CD4-positive, alpha-beta T cell (primary cell): ENCODE measurements around the gene INAVA. TPM values are rescaled to one million over a fixed set of nuclear protein-coding genes. Genes with fewer than 3 reads are reported as not detected.

Experiments
- ATAC-seq: fragments of 200-7000 bp; cut with Tn5 transposase; one replicate; pipeline ENCODE4 v1.10.0; 2022; ENCODE audit warnings: mild to moderate bottlenecking; ENCODE audit not compliant: poor library complexity
- CTCF ChIA-PET: fragments of 350-600 bp; sonication (Branson Sonifier 250); formaldehyde crosslinking; loops from one replicate; lab custom pipeline; 2021; ENCODE audit warnings: antibody characterized with exemption, inconsistent platforms; lab: Charles Lee
- POLR2A ChIA-PET: fragments of 350-600 bp; sonication (Branson Sonifier 250); formaldehyde crosslinking; loops from one replicate; lab custom pipeline; 2021; ENCODE audit warnings: antibody characterized with exemption, inconsistent platforms; lab: Charles Lee
- DNase-seq, 14 experiments: peaks; one replicate each; pipeline ENCODE4 v3.0.0-alpha.2; 2013 to 2020; ENCODE audit warnings: mixed read lengths in 2 of 14
- H3K27ac ChIP-seq, 2 donors: one replicate each; pipeline versions ENCODE4 v1.5.1 to v1.7.0; 2013; ENCODE audit warnings: low read length in 2 of 2, low read depth in 1 of 2, mild to moderate bottlenecking in 1 of 2
- H3K27me3 ChIP-seq, 2 experiments: 1 replicate in 1 of 2; 2 replicates in 1 of 2; pipeline versions ENCODE4 v1.6.1 to v1.7.0; 2013; ENCODE audit warnings: low read length in 2 of 2, control low read depth in 1 of 2, mild to moderate bottlenecking in 1 of 2, moderate library complexity in 1 of 2; ENCODE audit not compliant: insufficient read depth in 2 of 2, control insufficient read depth in 1 of 2
- H3K36me3 ChIP-seq: one replicate; pipeline ENCODE4 v1.6.1; 2013; ENCODE audit warnings: low read length, control low read depth; ENCODE audit not compliant: insufficient read depth
- H3K4me1 ChIP-seq: one replicate; pipeline ENCODE4 v1.6.1; 2013; ENCODE audit warnings: low read length, control low read depth; ENCODE audit not compliant: insufficient read depth
- H3K4me3 ChIP-seq: one replicate; pipeline ENCODE4 v1.5.1; 2013; ENCODE audit warnings: mild to moderate bottlenecking, low read length, moderate library complexity
- H3K9me3 ChIP-seq, 2 experiments: 1 replicate in 1 of 2; 2 replicates in 1 of 2; pipeline versions ENCODE4 v1.6.1 to v1.7.0; 2013; ENCODE audit warnings: low read length in 2 of 2, mild to moderate bottlenecking in 2 of 2, control low read depth in 1 of 2, moderate library complexity in 1 of 2; ENCODE audit not compliant: control insufficient read depth in 1 of 2, insufficient read depth in 1 of 2
- H3K27ac Mint-ChIP-seq: one replicate; pipeline ENCODE4 v1.8.0; 2020; ENCODE audit warnings: mixed read lengths
- H3K27me3 Mint-ChIP-seq: one replicate; pipeline ENCODE4 v1.8.0; 2021; ENCODE audit warnings: mixed read lengths
- H3K36me3 Mint-ChIP-seq: one replicate; pipeline ENCODE4 v1.8.0; 2021; ENCODE audit warnings: low read depth, mixed read lengths
- H3K4me1 Mint-ChIP-seq: one replicate; pipeline ENCODE4 v1.8.0; 2021; ENCODE audit warnings: low read depth, mixed read lengths
- H3K4me3 Mint-ChIP-seq: one replicate; pipeline ENCODE4 v1.8.0; 2020; ENCODE audit warnings: mild to moderate bottlenecking, mixed read lengths
- H3K9me3 Mint-ChIP-seq: one replicate; pipeline ENCODE4 v1.8.0; 2020; ENCODE audit warnings: mixed read lengths
- CTCF ChIP-seq: fragments of 200-600 bp; IDR thresholded peaks from one replicate; pipeline ENCODE4 v1.8.0; 2022; ENCODE audit warnings: antibody characterized with exemption, mild to moderate bottlenecking
- intact Hi-C, 2 experiments: fragments of 100-400 bp; cut with DNase I in 1 of 2; cut with micrococcal nuclease in 1 of 2; formaldehyde crosslinking; loops; one replicate each; pipeline versions ENCODE4 v1.15.1 to v1.9.0; 2023 to 2025; cut with DNase I, micrococcal nuclease
- total RNA-seq, 174 experiments: library from RNA in 2 of 174; stranded (reverse) in 2 of 174; gene quantifications; one replicate each; pipeline ENCODE4 v1.2.3 and lab custom pipeline; 2021 to 2026

The INAVA gene
- total RNA-seq, 2 experiments from 2014 or later, result 0.22 TPM; not detected in 1

GRCh38 chr1:200888349-200888838 lies 6.3 kb upstream of the INAVA start:
- Mint-ChIP-seq H3K4me1 (peaks cover 57% of the 10 kb centered on the region), H3K4me3 (peak overlapping the region; percentile 73), H3K27ac (peak overlapping the region; percentile 82), H3K9me3 (no peaks in the 10 kb centered on the region), H3K36me3 (no peaks in the 10 kb centered on the region), H3K27me3 (peaks cover 18% of the 10 kb centered on the region)
- ATAC-seq, result peak; percentile 90
- Histone ChIP-seq H3K27ac (peak overlapping the region; percentile 22 to 53), H3K9me3 (no peaks in the 10 kb centered on the region), H3K4me1 (peaks cover 71% of the 10 kb centered on the region), H3K27me3 (peaks cover 4 to 21% of the 10 kb centered on the region in 2 experiments), H3K36me3 (no peaks in the 10 kb centered on the region), H3K4me3 (peak overlapping the region; percentile 52)
- POLR2A ChIA-PET, result interaction anchor here (0.7 to 2.0 kb wide), 8 partner anchors 9 to 132 kb away, joined by 3 to 8 read pairs (median 6); partner anchors contain the start of gene GPR25
- CTCF ChIA-PET, result interaction anchor here (0.9 to 2.2 kb wide), 2 partner anchors 10 to 91 kb away, joined by 3 to 4 read pairs; no protein-coding TSS in a partner anchor
- peak; percentile 41 to 88 (median 52) for DNase-seq
- intact Hi-C loops, result no loop called here
- no peak for TF ChIP-seq CTCF

- H3K27ac ChIP-seq, result no peak overlapping the region
- Mint-ChIP-seq H3K4me3 (peak overlapping the region; percentile 32), H3K4me1 (peaks cover 54% of the 10 kb centered on the region), H3K9me3 (no peaks in the 10 kb centered on the region), H3K27me3 (peaks cover 18% of the 10 kb centered on the region), H3K36me3 (no peaks in the 10 kb centered on the region), H3K27ac (peak overlapping the region; percentile 82)
- H3K9me3 ChIP-seq, result no peaks in the 10 kb centered on the region
- CTCF ChIA-PET, result interaction anchor here (2.2 kb wide), 1 partner anchor 12 kb away, joined by 4 read pairs; no protein-coding TSS in a partner anchor
- ATAC-seq (no peak), DNase-seq (peak in 1 of 14 experiments; percentile 26)
- POLR2A ChIA-PET, result interaction anchor here (1.6 to 2.0 kb wide), 2 partner anchors 20 to 27 kb away, joined by 7 to 8 read pairs; no protein-coding TSS in a partner anchor
- intact Hi-C loops, result no loop called here
- peaks cover 66% of the 10 kb centered on the region for H3K4me1 ChIP-seq
- H3K27me3 ChIP-seq, result peaks cover 7 to 24% of the 10 kb centered on the region in 2 experiments
- no peaks in the 10 kb centered on the region for H3K36me3 ChIP-seq
- TF ChIP-seq CTCF, result no peak
- H3K4me3 ChIP-seq, result no peak overlapping the region
These were observed 5.1 kb upstream of the INAVA start for GRCh38 chr1:200889571-200889970.

- Histone ChIP-seq H3K9me3 (no peaks in the 10 kb centered on the region), H3K36me3 (no peaks in the 10 kb centered on the region), H3K27ac (no peak overlapping the region), H3K27me3 (peaks cover 7 to 24% of the 10 kb centered on the region in 2 experiments), H3K4me3 (no peak overlapping the region), H3K4me1 (peaks cover 61% of the 10 kb centered on the region)
- DNase-seq, result no peak
- Mint-ChIP-seq H3K9me3 (no peaks in the 10 kb centered on the region), H3K4me3 (no peak overlapping the region), H3K36me3 (no peaks in the 10 kb centered on the region), H3K4me1 (peaks cover 54% of the 10 kb centered on the region), H3K27me3 (peaks cover 18% of the 10 kb centered on the region), H3K27ac (peak overlapping the region; percentile 51)
- TF ChIP-seq CTCF, result no peak
- POLR2A ChIA-PET, result interaction anchor here (1.1 kb wide), 1 partner anchor 24 kb away, joined by 3 read pairs; no protein-coding TSS in a partner anchor
- intact Hi-C loops, result no loop called here
- CTCF ChIA-PET, result no interaction called here
- ATAC-seq, result no peak
These were observed 4.7 kb upstream of the INAVA start for GRCh38 chr1:200890027-200890426.
